Measurements from ENCODE around the gene EIF4E.
A peak's percentile ranks its signal among the peaks of the same experiment; 100 is the strongest.
"Not testable (repeated sequence)": the region's sequence is repeated elsewhere in the genome, so short reads cannot be mapped to it uniquely, and the experiment has no call there.

Gene EIF4E

GRCh38 chr4:98929341-98930267 lies 671 bp upstream of the EIF4E start:
- peak; percentile 30 for DNase-seq (ENCODE audit: insufficient read length)
- FAIRE-seq: peak; percentile 78
- peak; percentile 76 for TF ChIP-seq POLR2A (IDR thresholded peaks at IDR 0.05; ENCODE audit: low read depth, low read length)
- peak; percentile 69; the same call in 1 of the 2 replicates for TF ChIP-seq TAF1 (IDR thresholded peaks at IDR 0.05; ENCODE audit: borderline replicate concordance, low read depth, low read length)
- peak; percentile 81 for TF ChIP-seq POLR2AphosphoS5 (IDR thresholded peaks at IDR 0.05; ENCODE audit: low read depth, low read length)

GRCh38 chr4:98928131-98928504 lies 815 bp downstream of the EIF4E start:
- FAIRE-seq: peak; percentile 86
- TF ChIP-seq TAF1 (IDR thresholded peaks at IDR 0.05; ENCODE audit: borderline replicate concordance, low read depth, low read length): peak; percentile 74
- peak; percentile 93 for TF ChIP-seq POLR2AphosphoS5 (IDR thresholded peaks at IDR 0.05; ENCODE audit: low read depth, low read length)
- peak; percentile 83 for TF ChIP-seq POLR2A (IDR thresholded peaks at IDR 0.05; ENCODE audit: low read depth, low read length)
- DNase-seq (ENCODE audit: insufficient read length): peak; percentile 52

- not testable (repeated sequence) for FAIRE-seq; DNase-seq (ENCODE audit: insufficient read length)
Observed at GRCh38 chr4:98926257-98926656, 2.7 kb downstream of the EIF4E start.

- no peak for DNase-seq (ENCODE audit: insufficient read length)
- no peak for FAIRE-seq
Observed at GRCh38 chr4:98921292-98921691, 7.6 kb downstream of the EIF4E start.

GRCh38 chr4:98919996-98920395 lies 8.9 kb downstream of the EIF4E start:
- no peak for TF ChIP-seq TAF1 (IDR thresholded peaks at IDR 0.05; ENCODE audit: borderline replicate concordance, low read depth, low read length)
- TF ChIP-seq POLR2A (IDR thresholded peaks at IDR 0.05; ENCODE audit: low read depth, low read length): no peak
- TF ChIP-seq POLR2AphosphoS5 (IDR thresholded peaks at IDR 0.05; ENCODE audit: low read depth, low read length): no peak
- FAIRE-seq (no peak), DNase-seq (ENCODE audit: insufficient read length) (no peak)

More at GRCh38 chr4:98921292-98921691, 7.6 kb downstream of the EIF4E start:
- TF ChIP-seq POLR2A (IDR thresholded peaks at IDR 0.05; ENCODE audit: low read depth, low read length) (no peak), POLR2AphosphoS5 (IDR thresholded peaks at IDR 0.05; ENCODE audit: low read depth, low read length) (no peak), TAF1 (IDR thresholded peaks at IDR 0.05; ENCODE audit: borderline replicate concordance, low read depth, low read length) (no peak)

- DNase-seq (ENCODE audit: insufficient read length); FAIRE-seq: not testable (repeated sequence)
Observed at GRCh38 chr4:98910728-98911127, 18.2 kb downstream of the EIF4E start.

- no peak for DNase-seq (ENCODE audit: insufficient read length)
- TF ChIP-seq TAF1 (IDR thresholded peaks at IDR 0.05; ENCODE audit: borderline replicate concordance, low read depth, low read length): no peak
- TF ChIP-seq POLR2A (IDR thresholded peaks at IDR 0.05; ENCODE audit: low read depth, low read length): no peak
- no peak for FAIRE-seq
Observed at GRCh38 chr4:98909646-98910401, 19.1 kb downstream of the EIF4E start.

- DNase-seq (ENCODE audit: insufficient read length): no peak
- TF ChIP-seq POLR2AphosphoS5 (IDR thresholded peaks at IDR 0.05; ENCODE audit: low read depth, low read length) (no peak), TAF1 (IDR thresholded peaks at IDR 0.05; ENCODE audit: borderline replicate concordance, low read depth, low read length) (no peak), POLR2A (IDR thresholded peaks at IDR 0.05; ENCODE audit: low read depth, low read length) (no peak)
- FAIRE-seq: no peak
Observed at GRCh38 chr4:98908703-98909262, 20.1 kb downstream of the EIF4E start.

- no peak for DNase-seq (ENCODE audit: insufficient read length)
- TF ChIP-seq TAF1 (IDR thresholded peaks at IDR 0.05; ENCODE audit: borderline replicate concordance, low read depth, low read length) (no peak), POLR2A (IDR thresholded peaks at IDR 0.05; ENCODE audit: low read depth, low read length) (no peak)
- no peak for FAIRE-seq
Observed at GRCh38 chr4:98908182-98908581, 20.8 kb downstream of the EIF4E start.

- no peak for DNase-seq (ENCODE audit: insufficient read length)
- TF ChIP-seq POLR2A (IDR thresholded peaks at IDR 0.05; ENCODE audit: low read depth, low read length) (no peak), TAF1 (IDR thresholded peaks at IDR 0.05; ENCODE audit: borderline replicate concordance, low read depth, low read length) (no peak), POLR2AphosphoS5 (IDR thresholded peaks at IDR 0.05; ENCODE audit: low read depth, low read length) (no peak)
Observed at GRCh38 chr4:98905839-98906238, 23.1 kb downstream of the EIF4E start.

GRCh38 chr4:98905297-98905696 lies 23.6 kb downstream of the EIF4E start:
- FAIRE-seq (no peak), DNase-seq (ENCODE audit: insufficient read length) (no peak)
- TF ChIP-seq POLR2A (IDR thresholded peaks at IDR 0.05; ENCODE audit: low read depth, low read length) (no peak), POLR2AphosphoS5 (IDR thresholded peaks at IDR 0.05; ENCODE audit: low read depth, low read length) (no peak), TAF1 (IDR thresholded peaks at IDR 0.05; ENCODE audit: borderline replicate concordance, low read depth, low read length) (no peak)

More at GRCh38 chr4:98905839-98906238, 23.1 kb downstream of the EIF4E start:
- FAIRE-seq: no peak

- FAIRE-seq: no peak
- DNase-seq (ENCODE audit: insufficient read length): no peak
- no peak for TF ChIP-seq TAF1 (IDR thresholded peaks at IDR 0.05; ENCODE audit: borderline replicate concordance, low read depth, low read length)
- no peak for TF ChIP-seq POLR2AphosphoS5 (IDR thresholded peaks at IDR 0.05; ENCODE audit: low read depth, low read length)
- TF ChIP-seq POLR2A (IDR thresholded peaks at IDR 0.05; ENCODE audit: low read depth, low read length): no peak
Observed at GRCh38 chr4:98903963-98904362, 25.0 kb downstream of the EIF4E start.
